ENCODE data around the gene PDCD6IP.

- TF ChIP-seq, protein P1, sequence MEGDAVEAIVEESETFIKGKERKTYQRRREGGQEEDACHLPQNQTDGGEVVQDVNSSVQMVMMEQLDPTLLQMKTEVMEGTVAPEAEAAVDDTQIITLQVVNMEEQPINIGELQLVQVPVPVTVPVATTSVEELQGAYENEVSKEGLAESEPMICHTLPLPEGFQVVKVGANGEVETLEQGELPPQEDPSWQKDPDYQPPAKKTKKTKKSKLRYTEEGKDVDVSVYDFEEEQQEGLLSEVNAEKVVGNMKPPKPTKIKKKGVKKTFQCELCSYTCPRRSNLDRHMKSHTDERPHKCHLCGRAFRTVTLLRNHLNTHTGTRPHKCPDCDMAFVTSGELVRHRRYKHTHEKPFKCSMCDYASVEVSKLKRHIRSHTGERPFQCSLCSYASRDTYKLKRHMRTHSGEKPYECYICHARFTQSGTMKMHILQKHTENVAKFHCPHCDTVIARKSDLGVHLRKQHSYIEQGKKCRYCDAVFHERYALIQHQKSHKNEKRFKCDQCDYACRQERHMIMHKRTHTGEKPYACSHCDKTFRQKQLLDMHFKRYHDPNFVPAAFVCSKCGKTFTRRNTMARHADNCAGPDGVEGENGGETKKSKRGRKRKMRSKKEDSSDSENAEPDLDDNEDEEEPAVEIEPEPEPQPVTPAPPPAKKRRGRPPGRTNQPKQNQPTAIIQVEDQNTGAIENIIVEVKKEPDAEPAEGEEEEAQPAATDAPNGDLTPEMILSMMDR (IDR thresholded peaks at IDR 0.05) = peak; percentile 16; the same call in 1 of the 2 replicates
- TF ChIP-seq ZFX (IDR thresholded peaks at IDR 0.05; ENCODE audit: borderline replicate concordance) = no peak
Measured at GRCh38 chr3:33798418-33799201, at the start of gene PDCD6IP.
